HG02588 (cell line): ENCODE measurements around the gene TASOR.
"Not testable (repeated sequence)": the region's sequence is repeated elsewhere in the genome, so short reads cannot be mapped to it uniquely, and the experiment has no call there.

Experiments
- ATAC-seq: cut with Tn5 transposase; IDR thresholded peaks from one replicate; pipeline ENCODE4 v1.9.1; 2021; ENCODE audit warnings: mild to moderate bottlenecking, moderate library complexity; ENCODE audit not compliant: unreplicated experiment

The TASOR gene

GRCh38 chr3:56683122-56683817 is at the start of gene TASOR:
TASOR (minus strand) TSS chr3:56683265; CDS start chr3:56683006, 259 bp downstream.
- ATAC-seq: peak; percentile 73

- ATAC-seq: no peak
Observed at GRCh38 chr3:56732109-56732508, 49.0 kb upstream of the TASOR start.

- peak; percentile 97 for ATAC-seq
Observed at GRCh38 chr3:56725175-56725574, 42.1 kb upstream of the TASOR start.

GRCh38 chr3:56724676-56725075 is 41.6 kb upstream of the TASOR start:
- no peak for ATAC-seq

- no peak for ATAC-seq
Observed at GRCh38 chr3:56720849-56721248, 37.8 kb upstream of the TASOR start.

GRCh38 chr3:56718809-56719208 is 35.7 kb upstream of the TASOR start:
- ATAC-seq: not testable (repeated sequence)

- ATAC-seq: no peak
Observed at GRCh38 chr3:56711344-56711743, 28.3 kb upstream of the TASOR start.

GRCh38 chr3:56707412-56707811 is 24.3 kb upstream of the TASOR start:
- ATAC-seq: not testable (repeated sequence)

- ATAC-seq: no peak
Observed at GRCh38 chr3:56706629-56707028, 23.6 kb upstream of the TASOR start.

GRCh38 chr3:56704706-56705105 is 21.6 kb upstream of the TASOR start:
- ATAC-seq: no peak

GRCh38 chr3:56702490-56703315 is 19.6 kb upstream of the TASOR start:
- ATAC-seq: no peak

GRCh38 chr3:56700151-56700550 is 17.1 kb upstream of the TASOR start:
- ATAC-seq: no peak

- ATAC-seq: no peak
Observed at GRCh38 chr3:56694867-56695683, 12.0 kb upstream of the TASOR start.

GRCh38 chr3:56693750-56694149 is 10.7 kb upstream of the TASOR start:
- ATAC-seq: no peak

GRCh38 chr3:56692520-56693433 is 9.7 kb upstream of the TASOR start:
- ATAC-seq: not testable (repeated sequence)

GRCh38 chr3:56692001-56692365 is 8.9 kb upstream of the TASOR start:
- ATAC-seq: not testable (repeated sequence)

- ATAC-seq: no peak
Observed at GRCh38 chr3:56691165-56692000, 8.3 kb upstream of the TASOR start.

GRCh38 chr3:56689303-56689702 is 6.2 kb upstream of the TASOR start:
- no peak for ATAC-seq

- ATAC-seq: peak; percentile 49
Observed at GRCh38 chr3:56688191-56688590, 5.1 kb upstream of the TASOR start.
